ENCODE data around the gene XXYLT1.

DNA sequence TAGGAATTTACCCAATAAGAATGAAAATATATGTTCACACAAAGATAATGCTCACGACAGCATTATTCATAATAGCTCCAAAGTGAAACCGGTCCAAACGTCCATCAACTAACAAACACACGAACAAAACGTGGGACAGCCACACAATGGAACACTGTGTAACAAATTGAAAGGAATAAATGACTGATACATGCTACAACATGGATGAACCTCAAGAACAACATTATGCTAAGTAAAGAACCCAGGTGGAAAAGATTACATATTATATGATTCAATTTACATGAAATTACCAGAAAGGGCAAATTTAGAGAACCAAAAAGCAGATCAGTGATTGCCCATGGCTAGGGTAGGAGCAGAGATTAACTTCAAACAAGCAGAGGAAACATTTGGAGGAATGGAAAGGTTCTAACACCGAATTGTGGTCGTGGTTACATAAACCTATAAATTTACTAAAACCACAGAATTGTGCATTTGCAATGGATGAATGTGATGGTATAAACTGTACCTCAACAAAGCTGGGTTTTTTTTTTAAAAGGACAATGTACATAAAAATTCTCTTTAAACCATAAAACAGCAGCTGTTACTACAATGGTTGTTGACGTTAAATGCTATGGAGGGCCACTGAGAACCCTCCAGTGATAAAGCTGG lies 76.3 kb downstream of the XXYLT1 start:
- TF ChIP-seq, protein P1, sequence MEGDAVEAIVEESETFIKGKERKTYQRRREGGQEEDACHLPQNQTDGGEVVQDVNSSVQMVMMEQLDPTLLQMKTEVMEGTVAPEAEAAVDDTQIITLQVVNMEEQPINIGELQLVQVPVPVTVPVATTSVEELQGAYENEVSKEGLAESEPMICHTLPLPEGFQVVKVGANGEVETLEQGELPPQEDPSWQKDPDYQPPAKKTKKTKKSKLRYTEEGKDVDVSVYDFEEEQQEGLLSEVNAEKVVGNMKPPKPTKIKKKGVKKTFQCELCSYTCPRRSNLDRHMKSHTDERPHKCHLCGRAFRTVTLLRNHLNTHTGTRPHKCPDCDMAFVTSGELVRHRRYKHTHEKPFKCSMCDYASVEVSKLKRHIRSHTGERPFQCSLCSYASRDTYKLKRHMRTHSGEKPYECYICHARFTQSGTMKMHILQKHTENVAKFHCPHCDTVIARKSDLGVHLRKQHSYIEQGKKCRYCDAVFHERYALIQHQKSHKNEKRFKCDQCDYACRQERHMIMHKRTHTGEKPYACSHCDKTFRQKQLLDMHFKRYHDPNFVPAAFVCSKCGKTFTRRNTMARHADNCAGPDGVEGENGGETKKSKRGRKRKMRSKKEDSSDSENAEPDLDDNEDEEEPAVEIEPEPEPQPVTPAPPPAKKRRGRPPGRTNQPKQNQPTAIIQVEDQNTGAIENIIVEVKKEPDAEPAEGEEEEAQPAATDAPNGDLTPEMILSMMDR (IDR thresholded peaks at IDR 0.05) = no peak
- TF ChIP-seq POLR2A (IDR thresholded peaks at IDR 0.05) (no peak), EP300 (IDR thresholded peaks at IDR 0.05) (no peak)
